A673 (cell line): ENCODE results near the gene ITSN1.

Source experiments
- EZH2 ChIP-seq: fragments of 200-600 bp; sonication (generic); IDR thresholded peaks from 2 replicates; pipeline ENCODE4 v1.6.1; 2017; ENCODE audit warnings: borderline replicate concordance, low read depth, mild to moderate bottlenecking, mixed read lengths, antibody characterized with exemption, low read length; ENCODE audit not compliant: poor library complexity, severe bottlenecking
- TF ChIP-seq, protein P1 (sequence below): fragments of 300-800, 200-600 bp; sonication (generic); conservative IDR thresholded peaks from 2 replicates; pipeline ENCODE4 v1.5.1; 2017; ENCODE audit warnings: low read depth, mild to moderate bottlenecking, antibody characterized with exemption, low read length, moderate library complexity, mixed read lengths

DNA sequence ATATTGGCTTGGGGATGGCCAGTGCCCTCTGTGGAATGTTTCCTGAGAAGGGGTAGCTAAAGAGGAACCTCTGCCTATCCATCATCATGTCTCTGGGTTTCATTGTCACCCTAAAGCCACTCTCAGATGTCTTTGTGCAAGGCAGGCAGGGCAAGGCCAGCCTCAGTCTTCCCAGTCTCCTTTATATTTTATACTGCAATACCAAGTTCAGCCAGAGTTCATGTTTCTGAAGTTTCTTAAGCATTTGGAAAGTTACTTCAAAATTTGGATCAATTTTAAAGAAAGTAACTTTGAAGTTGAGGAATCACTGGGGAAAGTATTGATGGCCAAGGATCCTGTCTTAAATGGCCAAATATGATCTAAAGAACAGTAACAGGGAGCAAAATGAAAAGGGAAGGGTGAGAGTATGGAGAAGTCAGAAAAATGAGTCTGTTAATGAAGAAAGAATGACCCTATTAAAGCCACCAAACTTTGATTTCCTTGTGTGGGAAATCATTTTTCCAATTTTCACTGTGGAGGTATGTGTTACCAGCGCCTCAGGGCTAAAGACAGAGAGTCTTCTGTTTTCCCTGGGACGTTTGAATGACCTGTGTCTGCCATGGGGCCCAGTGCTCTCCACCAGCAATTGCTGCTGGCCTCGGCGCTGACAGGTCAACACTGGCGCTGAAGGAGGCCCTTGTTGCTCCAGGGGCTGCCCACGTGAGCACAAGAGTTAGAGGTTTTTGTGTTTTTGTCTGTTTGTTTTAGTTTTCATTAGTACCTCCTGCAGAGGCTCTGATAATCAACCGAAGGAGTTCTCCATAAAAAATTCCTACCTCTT lies 179.4 kb downstream of the ITSN1 start:
- TF ChIP-seq, protein P1, sequence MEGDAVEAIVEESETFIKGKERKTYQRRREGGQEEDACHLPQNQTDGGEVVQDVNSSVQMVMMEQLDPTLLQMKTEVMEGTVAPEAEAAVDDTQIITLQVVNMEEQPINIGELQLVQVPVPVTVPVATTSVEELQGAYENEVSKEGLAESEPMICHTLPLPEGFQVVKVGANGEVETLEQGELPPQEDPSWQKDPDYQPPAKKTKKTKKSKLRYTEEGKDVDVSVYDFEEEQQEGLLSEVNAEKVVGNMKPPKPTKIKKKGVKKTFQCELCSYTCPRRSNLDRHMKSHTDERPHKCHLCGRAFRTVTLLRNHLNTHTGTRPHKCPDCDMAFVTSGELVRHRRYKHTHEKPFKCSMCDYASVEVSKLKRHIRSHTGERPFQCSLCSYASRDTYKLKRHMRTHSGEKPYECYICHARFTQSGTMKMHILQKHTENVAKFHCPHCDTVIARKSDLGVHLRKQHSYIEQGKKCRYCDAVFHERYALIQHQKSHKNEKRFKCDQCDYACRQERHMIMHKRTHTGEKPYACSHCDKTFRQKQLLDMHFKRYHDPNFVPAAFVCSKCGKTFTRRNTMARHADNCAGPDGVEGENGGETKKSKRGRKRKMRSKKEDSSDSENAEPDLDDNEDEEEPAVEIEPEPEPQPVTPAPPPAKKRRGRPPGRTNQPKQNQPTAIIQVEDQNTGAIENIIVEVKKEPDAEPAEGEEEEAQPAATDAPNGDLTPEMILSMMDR = no peak
- TF ChIP-seq EZH2 = no peak
